Measurements from ENCODE around the gene CDK5RAP1.

DNA sequence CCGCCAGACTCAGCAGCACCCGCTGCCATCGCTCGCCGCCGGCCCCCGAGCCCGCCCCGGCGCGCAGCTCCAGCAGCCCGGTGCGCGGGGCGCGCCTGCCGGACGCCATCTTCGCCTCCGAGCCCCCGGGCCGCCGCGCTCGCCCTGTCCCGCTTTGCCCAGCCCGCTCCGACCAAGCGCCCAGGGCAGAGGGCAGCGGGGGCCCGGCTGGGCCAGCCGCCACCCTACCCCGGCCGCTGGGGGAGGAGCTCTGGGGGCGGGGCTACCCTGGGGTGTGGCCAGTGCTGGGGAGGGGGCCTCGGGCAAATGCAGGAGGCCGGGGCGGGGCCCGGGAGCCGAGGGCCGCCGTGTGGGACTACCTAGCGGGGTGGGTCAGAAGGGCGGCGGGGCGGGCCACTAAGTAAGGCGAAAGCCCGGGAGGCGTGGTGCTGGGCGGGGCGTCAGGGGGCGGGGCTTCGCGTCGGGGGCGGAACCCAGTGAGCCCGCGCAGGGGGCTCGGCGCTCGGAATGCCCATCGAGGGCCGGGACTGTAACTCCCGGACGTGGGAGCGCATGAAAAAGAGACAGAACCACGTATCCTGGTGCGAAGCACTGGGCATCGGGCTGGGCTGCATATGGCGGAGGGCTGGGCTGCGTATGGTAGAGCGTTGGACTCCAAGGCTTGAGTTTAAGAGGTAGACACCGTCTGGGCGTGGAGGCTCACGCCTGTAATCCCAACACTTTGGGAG is 42.4 kb upstream of the CDK5RAP1 start, which contains the start of gene SNTA1:
- TF ChIP-seq, protein P1, sequence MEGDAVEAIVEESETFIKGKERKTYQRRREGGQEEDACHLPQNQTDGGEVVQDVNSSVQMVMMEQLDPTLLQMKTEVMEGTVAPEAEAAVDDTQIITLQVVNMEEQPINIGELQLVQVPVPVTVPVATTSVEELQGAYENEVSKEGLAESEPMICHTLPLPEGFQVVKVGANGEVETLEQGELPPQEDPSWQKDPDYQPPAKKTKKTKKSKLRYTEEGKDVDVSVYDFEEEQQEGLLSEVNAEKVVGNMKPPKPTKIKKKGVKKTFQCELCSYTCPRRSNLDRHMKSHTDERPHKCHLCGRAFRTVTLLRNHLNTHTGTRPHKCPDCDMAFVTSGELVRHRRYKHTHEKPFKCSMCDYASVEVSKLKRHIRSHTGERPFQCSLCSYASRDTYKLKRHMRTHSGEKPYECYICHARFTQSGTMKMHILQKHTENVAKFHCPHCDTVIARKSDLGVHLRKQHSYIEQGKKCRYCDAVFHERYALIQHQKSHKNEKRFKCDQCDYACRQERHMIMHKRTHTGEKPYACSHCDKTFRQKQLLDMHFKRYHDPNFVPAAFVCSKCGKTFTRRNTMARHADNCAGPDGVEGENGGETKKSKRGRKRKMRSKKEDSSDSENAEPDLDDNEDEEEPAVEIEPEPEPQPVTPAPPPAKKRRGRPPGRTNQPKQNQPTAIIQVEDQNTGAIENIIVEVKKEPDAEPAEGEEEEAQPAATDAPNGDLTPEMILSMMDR (IDR thresholded peaks at IDR 0.05): no peak
- TF ChIP-seq POLR2A (IDR thresholded peaks at IDR 0.05): no peak
